ENCODE results near the gene CTNS. TPM values are rescaled to one million over a fixed set of nuclear protein-coding genes. Genes with fewer than 3 reads are reported as not detected.
A peak's percentile ranks its signal among the peaks of the same experiment; 100 is the strongest.

CTNS gene
- total and polyA plus RNA-seq, 2 of the 13 experiments (the other 11 are each of a cell fraction or from before 2014, with no cell fraction given): 9.5 to 13.7 TPM

DNA sequence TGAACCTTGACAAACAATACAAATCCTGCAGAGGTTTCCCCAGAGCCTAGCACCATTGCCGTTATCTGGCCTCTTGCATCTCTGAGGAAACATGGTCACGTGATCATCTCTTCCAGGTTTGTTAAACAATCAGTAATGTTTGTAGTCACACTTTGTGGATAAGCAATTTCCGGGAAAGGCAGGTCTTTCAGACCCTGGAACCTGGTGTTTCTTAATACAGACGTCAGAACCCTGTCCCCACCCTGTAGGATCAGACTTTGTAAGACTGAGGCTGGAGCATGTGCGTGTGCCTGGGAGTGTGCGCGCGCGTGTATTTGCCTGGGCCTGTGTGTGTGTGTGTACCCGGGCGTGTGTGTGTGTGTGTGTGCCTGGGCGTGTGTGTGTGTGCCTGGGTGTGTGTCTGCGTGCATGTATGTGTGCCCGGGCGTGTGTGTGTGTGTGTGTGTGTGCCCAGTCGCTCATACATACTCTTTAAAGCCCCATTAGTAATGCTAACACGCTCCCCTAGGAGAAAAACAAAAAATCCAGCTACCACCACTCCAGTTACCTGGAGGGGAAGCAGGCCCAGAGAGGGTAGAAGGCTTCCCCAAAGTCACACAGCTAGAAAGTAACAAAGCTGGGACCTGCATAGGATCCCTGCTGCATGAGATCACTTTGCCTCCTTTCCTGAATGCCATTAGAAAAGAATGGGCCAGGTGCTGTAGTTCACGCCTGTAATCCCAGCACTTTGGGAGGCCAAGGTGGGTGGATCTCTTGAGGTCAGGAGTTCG, 5.3 kb downstream of the CTNS start (continued):
- TF ChIP-seq, protein P1, sequence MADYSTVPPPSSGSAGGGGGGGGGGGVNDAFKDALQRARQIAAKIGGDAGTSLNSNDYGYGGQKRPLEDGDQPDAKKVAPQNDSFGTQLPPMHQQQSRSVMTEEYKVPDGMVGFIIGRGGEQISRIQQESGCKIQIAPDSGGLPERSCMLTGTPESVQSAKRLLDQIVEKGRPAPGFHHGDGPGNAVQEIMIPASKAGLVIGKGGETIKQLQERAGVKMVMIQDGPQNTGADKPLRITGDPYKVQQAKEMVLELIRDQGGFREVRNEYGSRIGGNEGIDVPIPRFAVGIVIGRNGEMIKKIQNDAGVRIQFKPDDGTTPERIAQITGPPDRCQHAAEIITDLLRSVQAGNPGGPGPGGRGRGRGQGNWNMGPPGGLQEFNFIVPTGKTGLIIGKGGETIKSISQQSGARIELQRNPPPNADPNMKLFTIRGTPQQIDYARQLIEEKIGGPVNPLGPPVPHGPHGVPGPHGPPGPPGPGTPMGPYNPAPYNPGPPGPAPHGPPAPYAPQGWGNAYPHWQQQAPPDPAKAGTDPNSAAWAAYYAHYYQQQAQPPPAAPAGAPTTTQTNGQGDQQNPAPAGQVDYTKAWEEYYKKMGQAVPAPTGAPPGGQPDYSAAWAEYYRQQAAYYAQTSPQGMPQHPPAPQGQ (CRISPR knock-in tag; IDR thresholded peaks at IDR 0.05; ENCODE audit: borderline replicate concordance): no peak
- TF ChIP-seq NFRKB (IDR thresholded peaks at IDR 0.05) (no peak), TMF1 (CRISPR knock-in tag; IDR thresholded peaks at IDR 0.05; ENCODE audit: low read depth) (no peak), NONO (IDR thresholded peaks at IDR 0.05) (no peak), NONO (CRISPR knock-in tag; conservative IDR thresholded peaks at IDR 0.05) (no peak; the same call in 1 of the 2 replicates), SAFB2 (CRISPR knock-in tag; IDR thresholded peaks at IDR 0.05; ENCODE audit: borderline replicate concordance, low read depth) (no peak), HNF4G (IDR thresholded peaks at IDR 0.05; ENCODE audit: borderline replicate concordance, low read depth, low read length) (0 out of 2 replicates have a peak, but pooled peaks have one; percentile 28), HNF4G (CRISPR knock-in tag; IDR thresholded peaks at IDR 0.05; ENCODE audit: borderline replicate concordance, low read depth) (no peak), FOSL2 (CRISPR knock-in tag; IDR thresholded peaks at IDR 0.05) (no peak; the same call in none of the 2 replicates), ZNF44 (CRISPR knock-in tag; IDR thresholded peaks at IDR 0.05) (no peak), TARDBP (CRISPR knock-in tag; IDR thresholded peaks at IDR 0.05) (peak; percentile 55; the same call in 1 of the 2 replicates), ZFY (CRISPR knock-in tag; IDR thresholded peaks at IDR 0.05) (no peak), ZNF225 (CRISPR knock-in tag; IDR thresholded peaks at IDR 0.05) (no peak), ZNF598 (CRISPR knock-in tag; IDR thresholded peaks at IDR 0.05; ENCODE audit: borderline replicate concordance) (no peak), MIXL1 (CRISPR knock-in tag; IDR thresholded peaks at IDR 0.05) (0 out of 2 replicates have a peak, but pooled peaks have one; percentile 23), ZNF768 (CRISPR knock-in tag; IDR thresholded peaks at IDR 0.05) (peak; percentile 93), FOXJ3 (CRISPR knock-in tag; IDR thresholded peaks at IDR 0.05; ENCODE audit: borderline replicate concordance) (peak; percentile 35; the same call in 1 of the 2 replicates)
- TF ChIP-seq, protein P2, sequence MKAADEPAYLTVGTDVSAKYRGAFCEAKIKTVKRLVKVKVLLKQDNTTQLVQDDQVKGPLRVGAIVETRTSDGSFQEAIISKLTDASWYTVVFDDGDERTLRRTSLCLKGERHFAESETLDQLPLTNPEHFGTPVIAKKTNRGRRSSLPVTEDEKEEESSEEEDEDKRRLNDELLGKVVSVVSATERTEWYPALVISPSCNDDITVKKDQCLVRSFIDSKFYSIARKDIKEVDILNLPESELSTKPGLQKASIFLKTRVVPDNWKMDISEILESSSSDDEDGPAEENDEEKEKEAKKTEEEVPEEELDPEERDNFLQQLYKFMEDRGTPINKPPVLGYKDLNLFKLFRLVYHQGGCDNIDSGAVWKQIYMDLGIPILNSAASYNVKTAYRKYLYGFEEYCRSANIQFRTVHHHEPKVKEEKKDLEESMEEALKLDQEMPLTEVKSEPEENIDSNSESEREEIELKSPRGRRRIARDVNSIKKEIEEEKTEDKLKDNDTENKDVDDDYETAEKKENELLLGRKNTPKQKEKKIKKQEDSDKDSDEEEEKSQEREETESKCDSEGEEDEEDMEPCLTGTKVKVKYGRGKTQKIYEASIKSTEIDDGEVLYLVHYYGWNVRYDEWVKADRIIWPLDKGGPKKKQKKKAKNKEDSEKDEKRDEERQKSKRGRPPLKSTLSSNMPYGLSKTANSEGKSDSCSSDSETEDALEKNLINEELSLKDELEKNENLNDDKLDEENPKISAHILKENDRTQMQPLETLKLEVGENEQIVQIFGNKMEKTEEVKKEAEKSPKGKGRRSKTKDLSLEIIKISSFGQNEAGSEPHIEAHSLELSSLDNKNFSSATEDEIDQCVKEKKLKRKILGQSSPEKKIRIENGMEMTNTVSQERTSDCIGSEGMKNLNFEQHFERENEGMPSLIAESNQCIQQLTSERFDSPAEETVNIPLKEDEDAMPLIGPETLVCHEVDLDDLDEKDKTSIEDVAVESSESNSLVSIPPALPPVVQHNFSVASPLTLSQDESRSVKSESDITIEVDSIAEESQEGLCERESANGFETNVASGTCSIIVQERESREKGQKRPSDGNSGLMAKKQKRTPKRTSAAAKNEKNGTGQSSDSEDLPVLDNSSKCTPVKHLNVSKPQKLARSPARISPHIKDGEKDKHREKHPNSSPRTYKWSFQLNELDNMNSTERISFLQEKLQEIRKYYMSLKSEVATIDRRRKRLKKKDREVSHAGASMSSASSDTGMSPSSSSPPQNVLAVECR (CRISPR knock-in tag; IDR thresholded peaks at IDR 0.05; ENCODE audit: borderline replicate concordance): peak; percentile 54; the same call in 1 of the 2 replicates
- TF ChIP-seq, protein P3, sequence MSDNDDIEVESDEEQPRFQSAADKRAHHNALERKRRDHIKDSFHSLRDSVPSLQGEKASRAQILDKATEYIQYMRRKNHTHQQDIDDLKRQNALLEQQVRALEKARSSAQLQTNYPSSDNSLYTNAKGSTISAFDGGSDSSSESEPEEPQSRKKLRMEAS (IDR thresholded peaks at IDR 0.05): peak; percentile 47; the same call in 1 of the 2 replicates
- TF ChIP-seq, protein P4, sequence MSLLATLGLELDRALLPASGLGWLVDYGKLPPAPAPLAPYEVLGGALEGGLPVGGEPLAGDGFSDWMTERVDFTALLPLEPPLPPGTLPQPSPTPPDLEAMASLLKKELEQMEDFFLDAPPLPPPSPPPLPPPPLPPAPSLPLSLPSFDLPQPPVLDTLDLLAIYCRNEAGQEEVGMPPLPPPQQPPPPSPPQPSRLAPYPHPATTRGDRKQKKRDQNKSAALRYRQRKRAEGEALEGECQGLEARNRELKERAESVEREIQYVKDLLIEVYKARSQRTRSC (CRISPR knock-in tag; IDR thresholded peaks at IDR 0.05; ENCODE audit: low read depth): no peak
- TF ChIP-seq, protein P5, sequence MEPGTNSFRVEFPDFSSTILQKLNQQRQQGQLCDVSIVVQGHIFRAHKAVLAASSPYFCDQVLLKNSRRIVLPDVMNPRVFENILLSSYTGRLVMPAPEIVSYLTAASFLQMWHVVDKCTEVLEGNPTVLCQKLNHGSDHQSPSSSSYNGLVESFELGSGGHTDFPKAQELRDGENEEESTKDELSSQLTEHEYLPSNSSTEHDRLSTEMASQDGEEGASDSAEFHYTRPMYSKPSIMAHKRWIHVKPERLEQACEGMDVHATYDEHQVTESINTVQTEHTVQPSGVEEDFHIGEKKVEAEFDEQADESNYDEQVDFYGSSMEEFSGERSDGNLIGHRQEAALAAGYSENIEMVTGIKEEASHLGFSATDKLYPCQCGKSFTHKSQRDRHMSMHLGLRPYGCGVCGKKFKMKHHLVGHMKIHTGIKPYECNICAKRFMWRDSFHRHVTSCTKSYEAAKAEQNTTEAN (CRISPR knock-in tag; conservative IDR thresholded peaks at IDR 0.05): peak; percentile 62; the same call in 1 of the 2 replicates

All from HepG2 (cell line).